Keratinocyte (primary cell): ENCODE measurements around the gene TAX1BP3.

ENCODE experiments used
- EZH2 ChIP-seq: IDR thresholded peaks from one replicate; pipeline ENCODE4 v1.6.1; 2012; ENCODE audit warnings: inconsistent platforms, mild to moderate bottlenecking, low read length, moderate library complexity
- TF ChIP-seq, protein P1 (sequence below), 3 experiments: IDR thresholded peaks in 1 of 3; conservative IDR thresholded peaks in 1 of 3; optimal IDR thresholded peaks in 1 of 3; 2 replicates in 2 of 3; 3 replicates in 1 of 3; pipeline versions ENCODE3 to v1.5.1; 2011; ENCODE audit warnings: low read length in 3 of 3, mild to moderate bottlenecking in 3 of 3, moderate library complexity in 2 of 3, control low read depth in 1 of 3, inconsistent platforms in 1 of 3; ENCODE audit not compliant: insufficient read depth in 2 of 3; ENCODE audit errors: extremely low read depth in 1 of 3

DNA sequence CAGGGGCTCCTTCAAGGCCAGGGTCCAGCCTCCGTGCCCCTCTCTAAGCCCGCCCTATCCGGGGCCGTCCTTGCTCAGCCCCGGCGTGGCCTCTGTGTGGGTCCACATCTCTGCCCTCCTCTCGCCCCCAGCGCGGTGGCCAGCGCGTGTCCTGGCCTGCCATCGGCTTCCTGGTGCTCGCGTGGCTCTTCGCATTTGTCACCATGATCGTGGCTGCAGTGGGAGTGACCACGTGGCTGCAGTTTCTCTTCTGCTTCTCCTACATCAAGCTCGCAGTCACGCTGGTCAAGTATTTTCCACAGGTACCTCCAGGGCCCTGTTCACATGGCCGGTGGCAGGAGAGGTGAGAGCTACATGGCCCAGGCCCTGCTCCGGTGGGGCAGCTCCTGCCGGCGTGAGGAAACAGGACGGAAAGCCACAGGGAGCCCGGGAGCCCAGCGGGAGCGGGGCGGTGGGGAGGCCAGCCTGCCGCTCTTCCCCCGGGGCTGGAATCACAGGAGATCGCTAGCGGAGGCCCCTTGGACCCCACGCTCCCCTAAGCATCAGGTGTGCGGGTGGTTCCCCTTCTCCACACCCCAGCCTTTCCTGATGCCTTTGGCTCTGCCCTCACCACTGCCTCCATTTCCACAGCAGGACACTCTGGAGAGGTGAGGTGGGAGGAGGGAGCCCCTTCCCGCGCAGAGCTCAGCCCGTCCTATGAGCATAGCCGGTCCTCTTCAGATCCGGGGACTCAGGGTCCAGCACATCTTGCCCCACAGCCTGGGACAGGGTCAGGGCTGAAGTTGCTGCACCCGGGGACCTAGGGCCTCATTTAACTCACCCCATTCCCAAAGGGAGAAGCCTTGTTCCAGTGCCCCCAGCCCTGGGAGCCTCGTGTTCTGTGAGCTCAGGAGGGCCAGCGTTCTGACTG is 10.2 kb downstream of the TAX1BP3 start:
- TF ChIP-seq, protein P1, sequence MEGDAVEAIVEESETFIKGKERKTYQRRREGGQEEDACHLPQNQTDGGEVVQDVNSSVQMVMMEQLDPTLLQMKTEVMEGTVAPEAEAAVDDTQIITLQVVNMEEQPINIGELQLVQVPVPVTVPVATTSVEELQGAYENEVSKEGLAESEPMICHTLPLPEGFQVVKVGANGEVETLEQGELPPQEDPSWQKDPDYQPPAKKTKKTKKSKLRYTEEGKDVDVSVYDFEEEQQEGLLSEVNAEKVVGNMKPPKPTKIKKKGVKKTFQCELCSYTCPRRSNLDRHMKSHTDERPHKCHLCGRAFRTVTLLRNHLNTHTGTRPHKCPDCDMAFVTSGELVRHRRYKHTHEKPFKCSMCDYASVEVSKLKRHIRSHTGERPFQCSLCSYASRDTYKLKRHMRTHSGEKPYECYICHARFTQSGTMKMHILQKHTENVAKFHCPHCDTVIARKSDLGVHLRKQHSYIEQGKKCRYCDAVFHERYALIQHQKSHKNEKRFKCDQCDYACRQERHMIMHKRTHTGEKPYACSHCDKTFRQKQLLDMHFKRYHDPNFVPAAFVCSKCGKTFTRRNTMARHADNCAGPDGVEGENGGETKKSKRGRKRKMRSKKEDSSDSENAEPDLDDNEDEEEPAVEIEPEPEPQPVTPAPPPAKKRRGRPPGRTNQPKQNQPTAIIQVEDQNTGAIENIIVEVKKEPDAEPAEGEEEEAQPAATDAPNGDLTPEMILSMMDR (optimal IDR thresholded peaks at IDR 0.05 in 1 of 3, IDR thresholded peaks at IDR 0.05 in 1 of 3, conservative IDR thresholded peaks at IDR 0.05 in 1 of 3; ENCODE audit: extremely low read depth in 1 of 3, insufficient read depth in 2 of 3, low read length in 3 of 3) = no peak
- TF ChIP-seq EZH2 = no peak
